CD4-positive, alpha-beta T cell (primary cell): ENCODE measurements around the gene LRP1B. TPM values are rescaled to one million over a fixed set of nuclear protein-coding genes. Genes with fewer than 3 reads are reported as not detected.

Source experiments
- ATAC-seq: fragments of 200-7000 bp; cut with Tn5 transposase; one replicate; pipeline ENCODE4 v1.10.0; 2022; ENCODE audit warnings: mild to moderate bottlenecking; ENCODE audit not compliant: poor library complexity
- CTCF ChIA-PET: fragments of 350-600 bp; sonication (Branson Sonifier 250); formaldehyde crosslinking; loops from one replicate; lab custom pipeline; 2021; ENCODE audit warnings: antibody characterized with exemption, inconsistent platforms; lab: Charles Lee
- POLR2A ChIA-PET: fragments of 350-600 bp; sonication (Branson Sonifier 250); formaldehyde crosslinking; loops from one replicate; lab custom pipeline; 2021; ENCODE audit warnings: antibody characterized with exemption, inconsistent platforms; lab: Charles Lee
- DNase-seq, 14 experiments: peaks; one replicate each; pipeline ENCODE4 v3.0.0-alpha.2; 2013 to 2020; ENCODE audit warnings: mixed read lengths in 2 of 14
- H3K27ac ChIP-seq, 2 donors: one replicate each; pipeline versions ENCODE4 v1.5.1 to v1.7.0; 2013; ENCODE audit warnings: low read length in 2 of 2, low read depth in 1 of 2, mild to moderate bottlenecking in 1 of 2
- H3K27me3 ChIP-seq, 2 experiments: 1 replicate in 1 of 2; 2 replicates in 1 of 2; pipeline versions ENCODE4 v1.6.1 to v1.7.0; 2013; ENCODE audit warnings: low read length in 2 of 2, control low read depth in 1 of 2, mild to moderate bottlenecking in 1 of 2, moderate library complexity in 1 of 2; ENCODE audit not compliant: insufficient read depth in 2 of 2, control insufficient read depth in 1 of 2
- H3K36me3 ChIP-seq: one replicate; pipeline ENCODE4 v1.6.1; 2013; ENCODE audit warnings: low read length, control low read depth; ENCODE audit not compliant: insufficient read depth
- H3K4me1 ChIP-seq: one replicate; pipeline ENCODE4 v1.6.1; 2013; ENCODE audit warnings: low read length, control low read depth; ENCODE audit not compliant: insufficient read depth
- H3K4me3 ChIP-seq: one replicate; pipeline ENCODE4 v1.5.1; 2013; ENCODE audit warnings: mild to moderate bottlenecking, low read length, moderate library complexity
- H3K9me3 ChIP-seq, 2 experiments: 1 replicate in 1 of 2; 2 replicates in 1 of 2; pipeline versions ENCODE4 v1.6.1 to v1.7.0; 2013; ENCODE audit warnings: low read length in 2 of 2, mild to moderate bottlenecking in 2 of 2, control low read depth in 1 of 2, moderate library complexity in 1 of 2; ENCODE audit not compliant: control insufficient read depth in 1 of 2, insufficient read depth in 1 of 2
- H3K27ac Mint-ChIP-seq: one replicate; pipeline ENCODE4 v1.8.0; 2020; ENCODE audit warnings: mixed read lengths
- H3K27me3 Mint-ChIP-seq: one replicate; pipeline ENCODE4 v1.8.0; 2021; ENCODE audit warnings: mixed read lengths
- H3K36me3 Mint-ChIP-seq: one replicate; pipeline ENCODE4 v1.8.0; 2021; ENCODE audit warnings: low read depth, mixed read lengths
- H3K4me1 Mint-ChIP-seq: one replicate; pipeline ENCODE4 v1.8.0; 2021; ENCODE audit warnings: low read depth, mixed read lengths
- H3K4me3 Mint-ChIP-seq: one replicate; pipeline ENCODE4 v1.8.0; 2020; ENCODE audit warnings: mild to moderate bottlenecking, mixed read lengths
- H3K9me3 Mint-ChIP-seq: one replicate; pipeline ENCODE4 v1.8.0; 2020; ENCODE audit warnings: mixed read lengths
- CTCF ChIP-seq: fragments of 200-600 bp; IDR thresholded peaks from one replicate; pipeline ENCODE4 v1.8.0; 2022; ENCODE audit warnings: antibody characterized with exemption, mild to moderate bottlenecking
- intact Hi-C, 2 experiments: fragments of 100-400 bp; cut with DNase I in 1 of 2; cut with micrococcal nuclease in 1 of 2; formaldehyde crosslinking; loops; one replicate each; pipeline versions ENCODE4 v1.15.1 to v1.9.0; 2023 to 2025; cut with DNase I, micrococcal nuclease
- total RNA-seq, 174 experiments: library from RNA in 2 of 174; stranded (reverse) in 2 of 174; gene quantifications; one replicate each; pipeline ENCODE4 v1.2.3 and lab custom pipeline; 2021 to 2026

The LRP1B gene
- total RNA-seq, 2 experiments from 2014 or later, result not detected

DNA sequence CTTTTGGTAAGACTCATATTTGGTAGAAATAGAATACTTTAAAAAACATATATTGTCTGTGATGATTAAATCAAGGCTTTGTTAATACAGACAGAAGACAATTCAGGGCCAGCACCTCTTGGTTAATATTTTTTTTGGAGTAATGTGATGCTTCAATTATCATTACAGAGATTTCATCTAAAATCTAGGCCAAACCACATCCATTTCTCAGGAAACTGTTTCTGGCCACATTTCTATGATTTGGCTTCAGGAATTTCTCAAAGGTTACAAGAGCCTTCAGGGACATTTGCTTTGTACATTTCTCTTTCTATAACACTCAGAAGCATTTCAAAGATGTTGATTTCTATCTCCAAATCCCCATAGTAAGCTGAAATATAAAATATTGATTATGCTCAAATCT is 614.9 kb downstream of the LRP1B start:
- Histone ChIP-seq H3K27me3 (no peaks in the 10 kb centered on the region), H3K36me3 (no peaks in the 10 kb centered on the region), H3K27ac (no peak overlapping the region), H3K4me3 (no peak overlapping the region), H3K9me3 (peaks cover 0 to 5% of the 10 kb centered on the region in 2 experiments), H3K4me1 (no peaks in the 10 kb centered on the region)
- DNase-seq (no peak), ATAC-seq (no peak)
- CTCF ChIA-PET, result no interaction called here
- intact Hi-C loops, result no loop called here
- no peaks in the 10 kb centered on the region for H3K27me3 Mint-ChIP-seq
- POLR2A ChIA-PET, result no interaction called here
- no peaks in the 10 kb centered on the region for H3K36me3 Mint-ChIP-seq
- no peak for TF ChIP-seq CTCF
- H3K4me1 Mint-ChIP-seq, result no peaks in the 10 kb centered on the region
- no peak overlapping the region for H3K27ac Mint-ChIP-seq
- H3K4me3 Mint-ChIP-seq, result no peak overlapping the region
- peaks cover 2% of the 10 kb centered on the region for H3K9me3 Mint-ChIP-seq

DNA sequence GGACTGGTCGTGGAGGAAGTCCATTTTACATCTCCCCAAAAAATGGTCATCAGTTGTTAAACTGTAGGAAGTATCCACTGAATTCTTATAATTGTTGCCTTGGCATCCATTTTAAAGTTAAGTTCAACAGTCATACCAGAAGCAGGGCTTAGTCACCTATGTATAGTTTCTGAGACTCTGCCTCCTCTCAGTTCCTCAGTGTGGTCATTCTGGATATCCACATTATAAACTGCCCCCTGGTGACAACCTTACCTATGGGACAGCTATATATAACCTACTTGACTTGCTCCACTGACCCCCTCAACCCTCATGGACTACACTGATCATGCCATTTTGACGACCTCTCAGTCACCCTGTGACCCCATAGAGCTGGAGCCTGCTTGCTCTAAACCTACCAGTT is 617.0 kb downstream of the LRP1B start:
- Mint-ChIP-seq H3K27me3 (no peaks in the 10 kb centered on the region), H3K27ac (no peak overlapping the region), H3K4me3 (no peak overlapping the region), H3K9me3 (peaks cover 2% of the 10 kb centered on the region), H3K36me3 (no peaks in the 10 kb centered on the region), H3K4me1 (no peaks in the 10 kb centered on the region)
- H3K4me3 ChIP-seq, result no peak overlapping the region
- H3K4me1 ChIP-seq, result no peaks in the 10 kb centered on the region
- ATAC-seq (no peak), DNase-seq (no peak)
- no peaks in the 10 kb centered on the region for H3K27me3 ChIP-seq
- peaks cover 0 to 5% of the 10 kb centered on the region in 2 experiments for H3K9me3 ChIP-seq
- ChIA-PET POLR2A (no interaction called here), CTCF (no interaction called here)
- intact Hi-C loops, result no loop called here
- H3K36me3 ChIP-seq, result no peaks in the 10 kb centered on the region
- H3K27ac ChIP-seq, result no peak overlapping the region
- TF ChIP-seq CTCF, result no peak

- Mint-ChIP-seq H3K36me3 (no peaks in the 10 kb centered on the region), H3K9me3 (peaks cover 2% of the 10 kb centered on the region), H3K27me3 (no peaks in the 10 kb centered on the region), H3K4me1 (no peaks in the 10 kb centered on the region), H3K4me3 (no peak overlapping the region), H3K27ac (no peak overlapping the region)
- ATAC-seq, result no peak
- Histone ChIP-seq H3K27ac (no peak overlapping the region), H3K4me1 (no peaks in the 10 kb centered on the region), H3K36me3 (no peaks in the 10 kb centered on the region), H3K4me3 (no peak overlapping the region), H3K27me3 (no peaks in the 10 kb centered on the region), H3K9me3 (no peaks in the 10 kb centered on the region)
- CTCF ChIA-PET, result no interaction called here
- TF ChIP-seq CTCF, result no peak
- POLR2A ChIA-PET, result no interaction called here
- no peak for DNase-seq
- intact Hi-C loops, result no loop called here
These were observed 621.8 kb downstream of the LRP1B start for GRCh38 chr2:141508806-141509595.
